ENCODE data around the gene DNASE1L2. TPM values are rescaled to one million over a fixed set of nuclear protein-coding genes. Genes with fewer than 3 reads are reported as not detected.
A peak's percentile ranks its signal among the peaks of the same experiment; 100 is the strongest.

Gene DNASE1L2
- total RNA-seq, 2 donors from 2014 or later, result 0.83 TPM; not detected in 1

DNA sequence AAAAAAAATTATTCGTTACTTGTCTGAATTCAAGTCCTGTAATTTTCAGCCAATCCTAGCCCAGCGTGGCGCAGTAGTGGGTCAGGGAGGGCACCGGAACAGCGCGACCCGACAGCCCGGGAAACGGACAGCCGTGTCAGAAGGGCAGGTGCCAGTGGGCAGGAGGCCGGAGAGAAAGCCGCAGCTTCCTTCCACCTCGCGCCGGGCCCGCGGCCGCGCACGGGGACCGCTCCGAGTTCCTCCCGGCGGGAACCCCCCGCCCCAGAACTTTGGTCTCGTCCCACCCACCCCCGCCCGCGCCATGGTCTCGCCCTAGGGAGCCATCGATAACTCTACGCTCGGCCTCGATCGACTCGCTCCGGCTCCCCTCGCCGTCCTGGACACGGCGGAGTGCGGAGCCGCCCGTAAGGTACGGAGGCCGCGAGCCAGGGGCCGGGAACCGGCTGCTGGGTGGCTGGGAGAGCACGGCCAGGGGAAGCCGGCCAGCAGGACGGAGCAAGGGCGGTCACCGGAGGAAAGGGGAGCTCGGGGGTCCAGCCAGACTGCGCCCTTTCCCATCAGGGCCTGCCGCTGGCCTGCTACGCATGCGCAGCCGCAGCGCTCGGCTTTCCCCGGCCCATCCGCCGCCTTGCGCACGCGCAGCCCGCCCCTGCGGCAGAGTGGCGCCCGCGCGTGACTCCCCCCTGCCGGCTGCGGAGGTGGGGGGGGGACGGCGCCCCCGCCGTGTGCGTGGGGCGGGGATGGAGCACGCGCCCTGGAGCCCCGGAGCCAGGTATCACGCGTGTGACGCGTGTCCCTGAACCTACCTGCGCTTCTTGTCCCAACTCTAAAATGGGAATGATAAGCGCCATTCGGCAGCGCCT lies 30.9 kb upstream of the DNASE1L2 start, which contains the start of gene MLST8:
MLST8 (plus strand) TSS at position 351 of the 863 bp plus-strand sequence. CDS start 632 bp downstream, outside the sequence.
- Histone ChIP-seq H3K9me3 (no peaks in the 10 kb centered on the region), H3K4me3 (peak within 1 kb of the TSS; percentile 72 to 97), H3K36me3 (peaks cover 30% of the 10 kb centered on the region), H3K27ac (peak within 1 kb of the TSS; percentile 98 to 100), H3K4me1 (peaks cover 0 to 16% of the 10 kb centered on the region in 2 donors), H3K27me3 (no peaks in the 10 kb centered on the region)
- TF ChIP-seq, protein P1, sequence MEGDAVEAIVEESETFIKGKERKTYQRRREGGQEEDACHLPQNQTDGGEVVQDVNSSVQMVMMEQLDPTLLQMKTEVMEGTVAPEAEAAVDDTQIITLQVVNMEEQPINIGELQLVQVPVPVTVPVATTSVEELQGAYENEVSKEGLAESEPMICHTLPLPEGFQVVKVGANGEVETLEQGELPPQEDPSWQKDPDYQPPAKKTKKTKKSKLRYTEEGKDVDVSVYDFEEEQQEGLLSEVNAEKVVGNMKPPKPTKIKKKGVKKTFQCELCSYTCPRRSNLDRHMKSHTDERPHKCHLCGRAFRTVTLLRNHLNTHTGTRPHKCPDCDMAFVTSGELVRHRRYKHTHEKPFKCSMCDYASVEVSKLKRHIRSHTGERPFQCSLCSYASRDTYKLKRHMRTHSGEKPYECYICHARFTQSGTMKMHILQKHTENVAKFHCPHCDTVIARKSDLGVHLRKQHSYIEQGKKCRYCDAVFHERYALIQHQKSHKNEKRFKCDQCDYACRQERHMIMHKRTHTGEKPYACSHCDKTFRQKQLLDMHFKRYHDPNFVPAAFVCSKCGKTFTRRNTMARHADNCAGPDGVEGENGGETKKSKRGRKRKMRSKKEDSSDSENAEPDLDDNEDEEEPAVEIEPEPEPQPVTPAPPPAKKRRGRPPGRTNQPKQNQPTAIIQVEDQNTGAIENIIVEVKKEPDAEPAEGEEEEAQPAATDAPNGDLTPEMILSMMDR (IDR thresholded peaks at IDR 0.05), result peak; percentile 9 to 40
- DNase-seq (ENCODE audit: low spot score), result peak; percentile 85

DNA sequence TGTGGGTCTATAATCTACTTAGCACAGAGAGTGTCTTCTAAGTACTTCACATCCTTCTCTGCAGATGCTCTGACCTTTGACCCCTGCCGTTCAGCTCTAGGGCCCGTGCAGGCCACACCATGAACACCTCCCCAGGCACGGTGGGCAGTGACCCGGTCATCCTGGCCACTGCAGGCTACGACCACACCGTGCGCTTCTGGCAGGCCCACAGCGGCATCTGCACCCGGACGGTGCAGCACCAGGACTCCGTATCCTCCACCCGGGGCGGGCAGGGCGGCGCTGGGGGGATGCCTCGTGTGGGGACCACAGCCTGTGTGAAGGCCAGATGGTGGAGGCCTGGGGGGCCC lies 30.3 kb upstream of the DNASE1L2 start:
- H3K36me3 ChIP-seq, result peaks cover 30% of the 10 kb centered on the region

DNA sequence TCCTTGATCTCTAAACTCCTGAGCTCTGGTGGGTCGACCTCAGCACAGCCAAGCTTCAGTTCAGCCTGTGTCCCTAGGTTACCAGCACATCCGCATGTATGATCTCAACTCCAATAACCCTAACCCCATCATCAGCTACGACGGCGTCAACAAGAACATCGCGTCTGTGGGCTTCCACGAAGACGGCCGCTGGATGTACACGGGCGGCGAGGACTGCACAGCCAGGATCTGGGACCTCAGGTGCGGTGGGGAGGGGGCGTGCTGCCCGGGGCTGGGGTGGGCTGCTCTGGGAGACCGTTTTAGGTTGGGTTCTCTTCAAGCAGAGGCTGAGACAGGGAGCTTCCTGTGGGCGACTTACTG lies 29.8 kb upstream of the DNASE1L2 start:
- no peak for DNase-seq (ENCODE audit: low spot score)
- H3K9me3 ChIP-seq, result no peaks in the 10 kb centered on the region
- H3K36me3 ChIP-seq, result peaks cover 30% of the 10 kb centered on the region
- TF ChIP-seq, protein P1 (IDR thresholded peaks at IDR 0.05), result no peak
- H3K4me3 ChIP-seq, result peak overlapping the region in 1 of 2 donors; percentile 72
- H3K27ac ChIP-seq, result peak overlapping the region; percentile 98 to 100
- peaks cover 0 to 16% of the 10 kb centered on the region in 2 donors for H3K4me1 ChIP-seq
- no peaks in the 10 kb centered on the region for H3K27me3 ChIP-seq

More for the DNA sequence above, 30.3 kb upstream of the DNASE1L2 start:
- no peaks in the 10 kb centered on the region for H3K9me3 ChIP-seq
- DNase-seq (ENCODE audit: low spot score), result no peak
- peak overlapping the region; percentile 72 to 97 for H3K4me3 ChIP-seq
- H3K27me3 ChIP-seq, result no peaks in the 10 kb centered on the region
- TF ChIP-seq, protein P1 (IDR thresholded peaks at IDR 0.05), result no peak
- peaks cover 0 to 16% of the 10 kb centered on the region in 2 donors for H3K4me1 ChIP-seq
- peak overlapping the region; percentile 98 to 100 for H3K27ac ChIP-seq

DNA sequence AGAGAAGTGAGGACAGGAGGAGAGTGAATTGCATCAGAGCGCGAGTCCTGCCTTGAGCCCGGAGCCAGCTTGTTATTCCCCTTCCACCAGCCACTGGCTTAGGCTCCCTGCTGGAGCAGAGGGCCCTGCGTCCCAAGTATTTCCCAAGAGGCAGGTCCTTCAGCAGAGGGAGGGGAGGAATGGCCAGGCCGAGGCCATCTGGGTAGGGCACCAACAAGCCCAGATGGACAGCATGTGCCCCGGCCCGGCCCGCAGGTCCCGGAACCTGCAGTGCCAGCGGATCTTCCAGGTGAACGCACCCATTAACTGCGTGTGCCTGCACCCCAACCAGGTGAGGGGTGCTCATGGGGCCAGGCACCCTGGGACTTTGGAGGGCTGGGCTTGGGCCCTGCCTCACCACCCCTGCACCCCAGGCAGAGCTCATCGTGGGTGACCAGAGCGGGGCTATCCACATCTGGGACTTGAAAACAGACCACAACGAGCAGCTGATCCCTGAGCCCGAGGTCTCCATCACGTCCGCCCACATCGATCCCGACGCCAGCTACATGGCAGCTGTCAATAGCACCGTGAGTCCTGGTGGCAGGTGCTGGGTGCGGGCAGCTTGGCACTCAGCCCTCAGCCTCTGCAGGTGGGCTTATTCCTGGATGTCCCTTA lies 29.3 kb upstream of the DNASE1L2 start:
- no peaks in the 10 kb centered on the region for H3K9me3 ChIP-seq
- H3K36me3 ChIP-seq, result peaks cover 30% of the 10 kb centered on the region
- no peaks in the 10 kb centered on the region for H3K27me3 ChIP-seq
- TF ChIP-seq, protein P1 (IDR thresholded peaks at IDR 0.05), result no peak
- peak overlapping the region in 1 of 2 donors; percentile 98 for H3K27ac ChIP-seq
- H3K4me1 ChIP-seq, result peaks cover 0 to 19% of the 10 kb centered on the region in 2 donors
- no peak for DNase-seq (ENCODE audit: low spot score)
- H3K4me3 ChIP-seq, result no peak overlapping the region

DNA sequence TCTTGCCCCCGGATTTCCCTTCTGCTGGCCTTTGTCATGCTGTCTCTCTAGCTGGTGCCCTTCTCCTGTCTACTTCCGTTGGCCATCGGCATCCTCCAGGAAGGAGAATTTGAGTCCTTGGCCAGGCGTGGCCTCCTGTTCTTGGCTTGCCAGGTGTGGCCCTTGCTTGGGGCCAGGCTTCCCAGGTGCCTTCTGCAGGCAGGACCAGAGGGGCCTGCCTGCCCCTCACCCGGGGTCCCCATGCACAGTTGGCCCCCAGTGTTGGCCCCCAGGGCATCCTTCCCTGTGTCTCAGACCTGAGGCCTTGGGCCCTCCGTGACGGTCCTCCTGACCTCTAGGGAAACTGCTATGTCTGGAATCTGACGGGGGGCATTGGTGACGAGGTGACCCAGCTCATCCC lies 28.4 kb upstream of the DNASE1L2 start:
- peaks cover 0 to 28% of the 10 kb centered on the region in 2 donors for H3K4me1 ChIP-seq
- TF ChIP-seq, protein P1 (IDR thresholded peaks at IDR 0.05), result no peak
- peaks cover 30% of the 10 kb centered on the region for H3K36me3 ChIP-seq
- no peak for DNase-seq (ENCODE audit: low spot score)
- no peak overlapping the region for H3K27ac ChIP-seq
- H3K4me3 ChIP-seq, result no peak overlapping the region
- no peaks in the 10 kb centered on the region for H3K27me3 ChIP-seq
- H3K9me3 ChIP-seq, result no peaks in the 10 kb centered on the region

Data from right atrium auricular region (tissue), 2 donors.